Glutamatergic neuron (in vitro differentiated cells): ENCODE results near the gene OR10A3. TPM values are rescaled to one million over a fixed set of nuclear protein-coding genes. Genes with fewer than 3 reads are reported as not detected.

Source experiments
- DNase-seq: peaks from one replicate; pipeline ENCODE4 v3.0.0; 2022
- H3K27ac Mint-ChIP-seq: one replicate; pipeline ENCODE4 v1.8.0; 2020; ENCODE audit warnings: mild to moderate bottlenecking, mixed read lengths, inconsistent platforms; ENCODE audit not compliant: unreplicated experiment
- H3K27me3 Mint-ChIP-seq: one replicate; pipeline ENCODE4 v1.8.0; 2020; ENCODE audit warnings: mild to moderate bottlenecking, moderate library complexity, mixed read lengths, inconsistent platforms; ENCODE audit not compliant: unreplicated experiment
- H3K36me3 Mint-ChIP-seq: one replicate; pipeline ENCODE4 v1.8.0; 2020; ENCODE audit warnings: mild to moderate bottlenecking, mixed read lengths, inconsistent platforms; ENCODE audit not compliant: unreplicated experiment
- H3K4me1 Mint-ChIP-seq: one replicate; pipeline ENCODE4 v1.8.0; 2020; ENCODE audit warnings: mild to moderate bottlenecking, low read depth, mixed read lengths, inconsistent platforms; ENCODE audit not compliant: unreplicated experiment
- H3K4me3 Mint-ChIP-seq: one replicate; pipeline ENCODE4 v1.8.0; 2020; ENCODE audit warnings: mild to moderate bottlenecking, mixed read lengths, inconsistent platforms; ENCODE audit not compliant: unreplicated experiment
- H3K9me3 Mint-ChIP-seq: one replicate; pipeline ENCODE4 v1.8.0; 2020; ENCODE audit warnings: mild to moderate bottlenecking, moderate library complexity, mixed read lengths, inconsistent platforms; ENCODE audit not compliant: unreplicated experiment
- CTCF ChIP-seq: fragments of 200-600 bp; sonication (generic); IDR thresholded peaks from one replicate; pipeline ENCODE4 v1.5.0; 2021; ENCODE audit not compliant: partially characterized antibody, unreplicated experiment
- total RNA-seq: library from RNA; stranded (reverse); fragmentation: NEBNext Ultra II Directional; extraction: Animal tissue kit (Norgen Biotek cat#: 25700); gene quantifications from one replicate; pipeline ENCODE4 v1.2.1, GENCODE V29; 2021; ENCODE audit not compliant: unreplicated experiment

Gene OR10A3
- total RNA-seq, 1 donor from 2014 or later: not detected

- DNase-seq: no peak
- no peak overlapping the region for H3K4me3 Mint-ChIP-seq
- TF ChIP-seq CTCF: no peak
- H3K27ac Mint-ChIP-seq: no peak overlapping the region
- H3K36me3 Mint-ChIP-seq: no peaks in the 10 kb centered on the region
- H3K27me3 Mint-ChIP-seq: no peaks in the 10 kb centered on the region
- no peaks in the 10 kb centered on the region for H3K4me1 Mint-ChIP-seq
- H3K9me3 Mint-ChIP-seq: no peaks in the 10 kb centered on the region
Observed at GRCh38 chr11:7918141-7918540, 23.4 kb downstream of the OR10A3 start.

- Mint-ChIP-seq H3K4me3 (no peak overlapping the region), H3K27ac (no peak overlapping the region), H3K27me3 (no peaks in the 10 kb centered on the region), H3K36me3 (no peaks in the 10 kb centered on the region), H3K9me3 (no peaks in the 10 kb centered on the region), H3K4me1 (no peaks in the 10 kb centered on the region)
- TF ChIP-seq CTCF: no peak
- DNase-seq: no peak
Observed at GRCh38 chr11:7911011-7911410, 30.5 kb downstream of the OR10A3 start.

DNA sequence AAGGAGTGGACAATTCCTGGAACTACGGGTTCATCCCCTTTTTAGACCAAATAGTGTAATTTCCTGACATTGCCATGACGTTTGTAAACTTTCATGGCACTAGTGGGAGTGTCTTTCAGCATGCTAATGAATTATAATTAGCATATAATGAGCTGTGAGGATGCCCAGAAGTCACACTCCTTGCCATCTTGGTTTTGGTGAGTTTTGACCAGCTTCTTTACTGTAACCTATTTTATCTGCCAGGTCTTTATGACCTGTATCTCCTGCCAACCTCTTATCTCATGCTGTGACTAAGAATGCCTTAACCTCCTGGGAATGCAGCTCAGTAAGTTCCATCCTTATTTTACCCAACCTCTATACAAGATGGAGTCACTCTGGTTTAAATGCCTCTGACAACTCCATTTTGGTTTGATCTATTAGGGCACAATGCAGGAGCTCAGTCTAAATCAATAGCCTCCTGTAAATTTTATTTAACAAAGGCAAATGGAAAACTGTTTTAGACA is 31.2 kb downstream of the OR10A3 start:
- Mint-ChIP-seq H3K9me3 (no peaks in the 10 kb centered on the region), H3K27ac (no peak overlapping the region), H3K27me3 (peaks cover 2% of the 10 kb centered on the region)

GRCh38 chr11:7909585-7910285 is 31.8 kb downstream of the OR10A3 start:
- H3K27ac Mint-ChIP-seq: no peak overlapping the region
- no peaks in the 10 kb centered on the region for H3K36me3 Mint-ChIP-seq
- H3K9me3 Mint-ChIP-seq: no peaks in the 10 kb centered on the region
- H3K27me3 Mint-ChIP-seq: peaks cover 2% of the 10 kb centered on the region
- no peak for TF ChIP-seq CTCF
- no peak for DNase-seq
- H3K4me1 Mint-ChIP-seq: no peaks in the 10 kb centered on the region
- no peak overlapping the region for H3K4me3 Mint-ChIP-seq

More for the DNA sequence above, 31.2 kb downstream of the OR10A3 start:
- no peaks in the 10 kb centered on the region for H3K36me3 Mint-ChIP-seq
- no peak for TF ChIP-seq CTCF
- H3K4me1 Mint-ChIP-seq: no peaks in the 10 kb centered on the region
- no peak overlapping the region for H3K4me3 Mint-ChIP-seq
- DNase-seq: no peak

DNA sequence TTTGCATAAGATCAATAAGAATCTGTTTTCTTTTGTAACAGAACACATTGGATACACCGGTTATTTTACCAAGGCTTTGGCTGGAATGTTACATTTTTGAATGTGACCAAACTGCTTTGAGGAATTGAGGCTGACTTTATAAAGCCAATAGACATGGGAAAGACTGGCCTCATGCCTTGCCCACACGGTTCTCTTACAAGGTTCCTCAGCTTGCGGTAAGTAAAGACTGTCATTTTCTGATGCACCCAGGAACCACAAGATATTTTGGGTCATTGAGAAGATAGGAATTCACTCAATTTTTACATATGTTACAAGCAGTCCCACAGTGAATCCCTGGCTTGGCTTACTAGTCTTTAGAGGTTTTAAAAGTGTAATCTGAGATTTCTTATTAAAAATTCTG is 34.4 kb downstream of the OR10A3 start:
- H3K4me3 Mint-ChIP-seq: no peak overlapping the region
- no peaks in the 10 kb centered on the region for H3K36me3 Mint-ChIP-seq
- TF ChIP-seq CTCF: no peak
- no peak for DNase-seq
- H3K9me3 Mint-ChIP-seq: no peaks in the 10 kb centered on the region
- no peak overlapping the region for H3K27ac Mint-ChIP-seq
- H3K4me1 Mint-ChIP-seq: no peaks in the 10 kb centered on the region
- H3K27me3 Mint-ChIP-seq: peaks cover 2% of the 10 kb centered on the region
